GM21529 (cell line): ENCODE results near the gene RBBP8NL.
"Not testable (repeated sequence)": the region's sequence is repeated elsewhere in the genome, so short reads cannot be mapped to it uniquely, and the experiment has no call there.

Source experiments
- ATAC-seq: cut with Tn5 transposase; IDR thresholded peaks from one replicate; pipeline ENCODE4 v1.9.1; 2021; ENCODE audit not compliant: unreplicated experiment

The RBBP8NL gene

GRCh38 chr20:62376112-62377063 is 51.0 kb downstream of the RBBP8NL start:
- ATAC-seq, result no peak

GRCh38 chr20:62374331-62375152 is 52.8 kb downstream of the RBBP8NL start:
- no peak for ATAC-seq

GRCh38 chr20:62373631-62374179 is 53.6 kb downstream of the RBBP8NL start:
- ATAC-seq, result not testable (repeated sequence)

- no peak for ATAC-seq
These were observed 55.0 kb downstream of the RBBP8NL start for GRCh38 chr20:62372042-62372993.

DNA sequence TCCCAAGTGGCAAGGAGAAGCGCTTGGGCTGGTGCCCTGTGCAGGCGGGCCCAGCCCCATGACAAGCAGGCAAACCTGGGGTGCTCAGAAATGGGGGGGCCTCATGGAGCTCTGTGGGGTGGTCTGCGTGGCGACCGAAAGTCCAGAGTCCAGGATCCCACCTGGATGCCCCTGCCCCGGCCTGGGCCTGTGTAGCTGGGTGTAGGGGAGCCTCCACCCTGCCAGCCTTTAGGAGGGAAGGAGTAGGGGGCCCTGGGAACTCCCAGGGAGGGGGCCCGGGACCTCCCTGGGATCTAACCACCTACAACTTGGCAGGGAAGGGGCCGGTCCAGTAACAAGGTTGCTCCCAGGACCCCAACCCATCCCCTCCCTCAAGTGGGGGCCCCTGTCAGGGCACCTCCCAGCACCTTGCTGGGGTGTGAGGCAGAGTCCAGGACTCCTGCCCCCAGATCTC is 55.7 kb downstream of the RBBP8NL start:
- ATAC-seq, result no peak

- no peak for ATAC-seq
These were observed 56.3 kb downstream of the RBBP8NL start for GRCh38 chr20:62370807-62371587.

GRCh38 chr20:62370115-62370806 is 57.1 kb downstream of the RBBP8NL start:
- ATAC-seq, result peak; percentile 36

- no peak for ATAC-seq
These were observed 57.6 kb downstream of the RBBP8NL start for GRCh38 chr20:62369815-62370114.

DNA sequence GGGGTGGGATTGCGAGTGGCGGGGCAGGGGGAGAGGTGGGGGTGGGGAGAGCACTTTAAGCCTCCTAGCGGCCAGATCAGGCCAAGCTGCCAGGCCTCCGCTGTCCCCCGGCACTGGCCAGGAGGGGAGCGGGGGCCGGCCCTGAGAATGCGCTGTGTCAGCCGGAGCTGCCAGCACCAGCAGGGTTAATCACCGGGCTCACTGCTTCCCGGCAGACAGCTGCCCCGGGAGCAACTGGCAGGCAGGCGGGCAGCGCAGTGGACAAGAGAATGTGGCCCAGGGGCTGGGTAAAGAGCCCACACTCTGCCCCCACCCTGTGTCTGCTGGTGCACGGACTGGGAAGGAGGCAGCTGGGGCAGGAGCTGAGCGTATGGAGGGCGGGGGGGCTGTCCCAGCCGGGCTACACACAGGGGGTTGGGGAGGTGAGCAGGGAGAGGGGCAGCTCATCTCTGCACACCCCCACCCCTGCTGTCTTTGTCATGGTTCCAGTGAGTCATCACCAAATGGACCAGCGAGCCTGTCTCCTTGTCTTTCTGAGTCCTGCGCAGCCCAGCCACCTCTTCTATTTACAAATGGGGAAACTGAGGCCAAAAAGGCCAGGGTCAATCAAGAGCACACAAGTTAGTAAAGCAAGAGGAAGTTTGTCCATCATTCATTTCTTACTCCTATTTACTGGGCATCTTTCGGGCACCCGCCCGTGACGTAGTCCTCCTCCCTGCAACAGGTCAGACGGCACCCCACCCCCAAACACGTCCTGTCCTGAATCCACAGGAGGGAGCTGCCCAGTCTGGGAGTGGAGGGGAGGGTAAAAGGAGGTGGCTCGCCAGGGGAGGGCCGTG is 58.1 kb downstream of the RBBP8NL start:
- no peak for ATAC-seq

GRCh38 chr20:62368392-62368975 is 58.9 kb downstream of the RBBP8NL start:
- ATAC-seq, result no peak

DNA sequence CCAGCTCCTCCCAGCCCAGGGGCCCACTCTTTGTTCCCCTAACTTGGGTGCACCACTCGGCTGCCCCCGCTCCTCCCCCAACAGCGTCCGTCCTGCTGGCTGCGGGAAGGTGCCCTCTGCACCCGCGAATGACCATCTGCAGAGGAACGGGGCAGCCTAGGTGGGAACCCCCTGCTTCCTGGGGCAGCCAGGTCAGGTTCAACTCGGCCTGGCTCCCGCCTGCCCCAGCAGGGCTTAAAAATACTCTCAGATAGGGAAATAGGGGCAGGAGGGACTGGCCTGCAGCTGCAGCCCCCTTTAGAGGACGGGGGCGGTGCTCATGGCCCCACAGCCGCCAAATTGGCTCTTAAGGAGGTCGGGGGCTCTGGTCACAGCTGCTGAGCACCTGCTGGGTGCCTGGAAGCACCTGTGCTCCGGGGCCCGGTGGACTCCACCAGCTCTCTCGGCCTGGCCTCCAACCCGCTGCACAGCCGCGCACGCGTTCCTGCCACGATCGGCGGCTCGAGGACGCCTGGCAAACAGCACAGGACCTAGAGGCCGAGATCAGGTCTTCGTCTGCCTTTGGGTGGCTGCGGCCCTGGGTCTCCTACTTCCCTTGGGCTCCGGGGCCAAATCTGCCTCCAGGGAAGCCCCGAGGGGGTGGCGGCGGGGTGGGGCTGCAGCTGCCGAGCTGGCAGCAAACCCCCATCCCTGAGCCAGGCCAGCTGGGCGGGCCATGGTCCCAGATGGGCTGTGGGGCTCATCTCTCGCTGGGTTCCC is 59.5 kb downstream of the RBBP8NL start:
- no peak for ATAC-seq

DNA sequence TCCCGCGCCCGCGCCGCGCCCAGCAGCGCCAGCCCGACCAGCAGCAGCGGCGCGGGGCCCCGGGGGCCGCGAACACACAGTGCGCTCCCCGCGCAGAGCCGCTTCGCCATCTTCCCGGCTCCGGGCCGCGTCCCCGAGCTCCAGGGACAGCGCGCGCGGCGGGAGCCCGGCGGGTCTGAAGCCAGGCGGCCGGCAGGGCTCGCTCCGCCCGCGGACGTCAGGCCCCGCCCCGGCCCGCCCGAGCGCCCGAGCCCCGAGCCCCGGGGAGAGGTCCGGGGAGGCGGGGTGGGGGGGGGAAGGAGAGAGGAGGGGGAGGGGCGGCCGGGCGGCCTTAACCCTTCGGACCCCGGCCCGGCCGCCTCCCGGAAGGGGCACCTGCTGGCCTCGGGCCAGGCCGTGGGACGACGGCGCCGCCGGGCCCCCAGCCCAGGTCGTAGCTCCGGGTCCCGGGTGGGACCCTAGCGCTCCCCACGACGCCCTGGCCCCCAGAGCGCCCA is 60.2 kb downstream of the RBBP8NL start, which contains the start of gene LAMA5:
Gene LAMA5 (minus strand): TSS at position 177 of the 497 bp plus-strand sequence. CDS start 67 bp downstream, at position 110.
- ATAC-seq, result no peak

DNA sequence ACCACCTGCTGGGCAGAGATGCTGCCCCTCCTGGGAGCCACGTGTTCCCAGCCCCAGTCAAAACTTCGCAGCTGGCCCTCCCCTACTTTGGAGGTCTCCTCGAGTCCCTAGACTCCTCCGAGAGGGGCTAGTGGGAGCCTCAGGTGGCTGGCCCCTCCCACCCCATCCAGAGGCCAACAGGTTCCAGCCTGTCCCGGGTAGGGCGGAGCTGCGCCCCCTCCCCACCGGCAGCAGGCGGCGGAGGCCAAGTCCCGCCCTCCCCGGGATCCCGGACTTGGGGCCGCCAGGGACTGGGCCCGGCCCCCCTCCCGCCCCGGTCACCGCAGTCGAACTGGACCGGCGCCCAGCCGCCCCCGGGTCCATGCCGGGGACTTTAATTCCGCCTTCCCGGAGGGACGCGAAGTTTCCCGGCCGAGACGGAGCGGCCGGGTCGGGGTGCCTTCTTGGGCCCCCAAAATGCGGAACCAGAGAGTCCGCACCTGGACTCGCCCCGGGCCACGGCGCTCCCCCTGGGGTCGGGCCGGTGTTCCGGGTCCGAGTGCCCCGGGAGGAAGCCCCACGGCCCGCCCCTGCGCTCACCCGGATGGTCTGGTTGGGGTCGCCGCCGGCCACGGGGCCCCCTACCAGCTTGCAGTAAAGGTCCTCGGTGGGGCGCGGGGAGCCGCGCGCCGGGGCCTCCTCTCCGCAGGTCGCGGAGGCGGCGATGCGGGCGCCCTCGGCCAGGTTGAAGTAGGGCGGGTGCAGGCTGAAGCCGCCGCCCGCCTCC is 60.8 kb downstream of the RBBP8NL start:
- ATAC-seq, result no peak

DNA sequence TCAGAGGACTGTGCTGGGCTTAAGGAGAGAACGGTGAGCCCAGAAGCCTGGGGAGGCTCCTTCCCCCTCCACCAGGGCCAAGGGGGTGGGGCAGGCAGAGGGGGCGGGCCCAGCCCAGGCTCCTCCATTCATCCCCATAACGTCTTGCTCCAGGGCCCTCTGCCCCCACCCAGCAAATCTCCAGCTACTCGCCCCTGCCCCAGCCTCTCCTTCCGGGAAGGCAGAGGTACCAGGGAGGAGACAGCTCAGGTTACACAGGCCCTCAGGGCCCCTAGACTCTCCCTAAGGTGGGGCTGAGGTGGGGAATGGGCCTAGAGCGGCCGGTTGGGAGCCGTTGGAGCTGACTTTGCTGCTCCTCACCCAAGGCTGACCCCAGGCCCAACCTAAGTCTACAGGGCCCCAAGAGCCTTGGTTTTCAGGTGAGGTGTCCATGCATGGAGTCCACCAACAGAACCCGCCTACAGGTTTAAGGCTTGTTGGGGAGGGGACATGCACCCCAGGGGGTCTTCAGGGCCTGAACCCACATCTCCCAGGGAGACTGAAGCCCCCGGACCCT is 61.4 kb downstream of the RBBP8NL start:
- ATAC-seq, result no peak

DNA sequence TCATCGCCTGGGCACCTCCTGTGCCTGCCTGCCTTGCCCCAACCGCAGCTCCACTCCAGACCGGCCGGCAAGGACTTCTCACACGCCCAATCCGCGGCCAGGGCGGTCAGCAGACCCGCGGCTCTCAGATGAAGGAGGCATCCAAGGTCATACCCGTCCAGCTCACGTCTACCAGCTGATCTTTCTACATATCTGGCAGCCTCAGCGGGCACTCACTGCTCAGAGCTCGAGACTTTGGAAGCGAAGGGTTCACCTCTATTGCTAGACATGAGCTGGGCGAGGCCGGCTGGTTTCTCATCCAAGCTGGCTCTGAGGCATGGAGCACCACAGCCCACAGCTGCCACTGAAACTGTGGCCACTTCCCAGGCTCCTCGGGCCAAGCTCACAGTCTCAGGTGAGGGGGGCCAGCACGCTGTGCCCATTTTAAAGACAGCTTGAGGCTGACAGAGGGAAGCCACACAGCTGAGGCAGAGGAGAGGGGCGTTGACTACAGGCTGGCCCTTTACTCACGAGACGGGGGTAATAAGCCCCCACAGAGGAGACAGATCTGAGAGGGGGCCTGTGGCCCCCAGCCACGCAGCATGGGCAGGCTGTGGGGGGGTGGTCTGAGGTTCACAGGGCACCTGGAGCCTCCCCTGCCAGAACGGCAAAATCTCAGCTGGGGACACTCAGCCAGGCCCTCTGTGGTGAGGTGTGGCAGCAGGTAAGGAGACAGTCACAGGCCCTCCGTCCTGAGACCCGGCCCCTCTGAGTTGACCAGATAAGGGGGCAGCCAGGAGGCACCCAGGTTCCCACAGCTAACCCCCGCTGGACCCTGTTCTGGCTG is 62.2 kb downstream of the RBBP8NL start:
- ATAC-seq, result no peak
